Hematopoietic multipotent progenitor cell treated with erythropoietin and hydrocortisone succinate and interleukin-3 and kit ligand, for 4 days (in vitro differentiated cells): Measurements from ENCODE around the gene NECAB2.

Experiments used
- DNase-seq: peaks from one replicate; pipeline ENCODE4 v3.0.0-alpha.2; 2015

Gene NECAB2

GRCh38 chr16:84027625-84028024 lies 59.6 kb downstream of the NECAB2 start:
- DNase-seq: no peak

DNA sequence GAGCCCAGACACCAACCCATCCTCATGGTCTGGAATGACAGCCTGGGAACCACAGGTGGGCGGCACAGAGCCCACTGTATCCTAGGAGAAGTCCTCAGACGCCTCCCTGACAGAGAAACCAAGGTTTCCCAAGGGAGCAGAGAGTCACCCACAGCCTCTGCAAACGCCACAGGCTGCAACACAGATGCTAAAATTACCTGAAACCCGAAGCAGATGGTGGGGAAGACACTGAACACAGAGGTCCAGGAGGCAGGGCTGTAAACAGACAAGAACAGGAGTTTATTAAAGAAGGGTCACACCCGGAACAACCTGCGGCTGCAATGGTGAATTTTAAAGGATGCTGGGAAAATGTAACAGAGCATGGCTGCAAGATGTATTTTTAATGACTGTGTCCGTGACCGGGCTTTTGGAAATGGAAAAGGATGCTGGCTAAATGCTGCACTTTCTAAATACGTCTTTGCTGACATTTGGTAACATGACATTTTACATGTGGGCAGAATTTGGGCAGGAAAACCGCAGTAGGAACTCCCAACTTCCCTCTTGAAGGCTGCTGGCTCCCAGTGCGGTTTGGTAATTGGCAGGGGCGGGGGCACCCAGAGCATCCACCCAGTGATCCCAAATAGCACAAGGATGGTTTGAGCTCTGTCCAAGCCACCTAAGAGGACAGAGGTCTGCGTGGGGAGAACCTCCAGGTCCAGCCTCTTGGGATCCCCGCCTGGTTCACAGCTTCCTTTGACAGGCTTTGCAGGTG lies 61.4 kb downstream of the NECAB2 start:
- peak; percentile 47 for DNase-seq

DNA sequence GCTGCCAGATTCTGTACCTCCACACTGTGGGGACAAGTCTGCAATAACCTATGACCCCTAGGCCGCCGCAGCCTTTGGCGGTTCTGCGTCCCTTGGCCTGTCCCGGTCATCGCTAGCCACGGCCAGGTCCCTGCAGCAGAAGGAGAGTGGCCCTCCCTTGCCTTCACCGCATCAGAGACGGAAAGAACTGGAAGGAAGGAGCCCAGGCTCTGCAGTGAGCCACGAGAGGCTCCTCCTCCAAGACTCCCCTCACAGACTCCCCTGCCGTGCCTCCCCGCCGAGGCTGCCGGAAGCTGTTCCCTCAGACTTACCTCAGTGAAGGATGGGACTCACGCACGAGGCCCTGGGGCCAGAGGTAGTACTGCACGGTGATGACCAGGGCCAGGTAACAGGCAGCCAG lies 63.5 kb downstream of the NECAB2 start:
- DNase-seq: no peak

DNA sequence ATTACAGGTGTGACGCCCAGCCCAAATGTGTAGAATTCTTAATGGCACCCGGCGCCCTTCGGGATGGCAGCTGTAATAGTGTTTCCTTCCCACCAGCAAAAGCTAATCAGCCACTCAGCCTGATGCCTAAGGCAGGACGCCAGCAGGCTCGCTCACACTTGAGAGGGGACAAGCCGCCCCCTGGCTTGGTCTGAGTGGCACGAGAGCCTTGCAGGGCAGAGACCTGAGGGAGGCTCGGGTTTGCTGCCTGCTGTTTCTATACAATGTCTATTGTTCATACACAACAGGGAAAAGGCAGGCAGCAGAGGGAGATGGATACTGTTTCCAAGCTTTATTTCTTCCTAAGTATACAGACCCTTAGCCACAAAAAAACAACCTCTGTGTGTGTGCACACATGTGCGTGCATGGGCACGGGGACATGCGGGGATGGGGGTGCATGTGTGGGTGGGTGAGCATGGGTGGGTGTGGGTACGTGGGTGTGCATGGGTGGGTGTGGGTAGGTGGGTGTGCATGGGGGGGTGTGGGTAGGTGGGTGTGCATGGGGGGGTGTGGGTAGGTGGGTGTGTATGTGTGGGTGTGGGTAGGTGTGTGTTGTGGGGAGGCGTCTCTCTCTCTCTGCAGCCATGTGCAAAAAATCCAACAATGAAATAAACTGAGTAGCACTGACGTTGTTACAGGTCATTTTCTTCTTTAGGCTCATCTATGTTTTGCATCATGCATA lies 64.6 kb downstream of the NECAB2 start:
- no peak for DNase-seq

- DNase-seq: no peak
Measured at GRCh38 chr16:84033251-84034195, 65.5 kb downstream of the NECAB2 start.

DNA sequence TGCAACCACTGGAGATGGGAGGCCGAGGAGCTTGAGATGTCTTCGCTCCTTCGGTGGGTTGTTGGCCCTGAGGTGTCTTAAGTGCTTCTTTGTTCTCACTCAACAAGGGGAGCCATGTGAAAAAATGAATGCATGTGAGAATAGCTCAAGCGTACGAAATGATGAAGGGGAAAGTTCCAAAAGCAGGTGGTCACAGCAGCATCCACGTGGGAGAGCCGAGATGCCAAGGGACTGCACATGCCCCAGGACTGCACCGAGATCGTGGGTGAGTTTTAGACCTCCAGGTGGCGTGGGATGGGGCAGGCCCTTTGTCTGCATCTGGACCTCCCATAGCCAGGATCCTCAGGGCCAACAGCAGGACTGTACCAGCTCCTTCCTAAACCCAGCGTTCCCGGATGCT lies 66.5 kb downstream of the NECAB2 start:
- no peak for DNase-seq

- no peak for DNase-seq
Measured at GRCh38 chr16:84036131-84036530, 68.1 kb downstream of the NECAB2 start.

DNA sequence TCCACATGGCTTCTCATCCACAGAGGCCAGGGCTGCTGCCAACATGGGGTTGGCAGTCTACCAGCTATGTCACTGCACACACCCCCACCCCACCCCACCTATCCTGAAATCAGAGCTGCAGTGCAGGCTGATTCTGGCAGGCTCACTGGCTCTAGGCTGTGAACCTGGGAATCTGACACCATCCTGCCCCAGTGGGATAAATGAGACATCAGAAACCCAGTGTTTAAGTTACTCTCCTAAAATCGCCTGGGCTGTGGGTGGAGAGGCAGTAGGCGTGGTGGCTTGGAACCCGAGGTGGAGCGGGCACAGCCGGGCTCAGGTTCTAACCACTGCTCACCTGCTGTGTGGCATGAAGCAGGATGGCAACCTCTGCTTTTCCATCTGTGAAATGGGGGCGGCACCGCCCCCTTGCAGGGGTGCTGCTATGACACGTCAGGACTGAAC lies 69.0 kb downstream of the NECAB2 start:
- DNase-seq: no peak

GRCh38 chr16:84038469-84038868 lies 70.4 kb downstream of the NECAB2 start:
- no peak for DNase-seq

DNA sequence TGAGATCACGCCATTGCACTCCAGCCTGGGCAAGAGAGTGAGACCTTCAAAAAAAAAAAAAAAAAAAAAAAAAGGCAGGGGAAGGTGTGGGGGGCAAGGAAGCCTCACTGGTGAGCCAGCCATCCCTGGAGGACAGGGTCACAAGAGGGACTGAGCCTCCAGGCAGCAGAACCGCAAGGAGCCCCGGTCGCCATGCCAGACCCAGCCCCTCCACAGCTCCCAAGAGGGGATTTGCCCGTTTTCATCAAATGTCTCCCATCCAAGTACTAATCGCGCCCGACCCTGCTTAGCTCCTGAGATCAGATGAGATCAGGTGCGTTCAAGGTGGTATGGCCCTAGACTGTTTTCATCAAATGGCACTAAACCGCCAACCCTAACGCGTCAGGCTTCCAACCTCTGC lies 71.7 kb downstream of the NECAB2 start:
- DNase-seq: no peak

GRCh38 chr16:84040226-84040822 lies 72.3 kb downstream of the NECAB2 start:
- no peak for DNase-seq

DNA sequence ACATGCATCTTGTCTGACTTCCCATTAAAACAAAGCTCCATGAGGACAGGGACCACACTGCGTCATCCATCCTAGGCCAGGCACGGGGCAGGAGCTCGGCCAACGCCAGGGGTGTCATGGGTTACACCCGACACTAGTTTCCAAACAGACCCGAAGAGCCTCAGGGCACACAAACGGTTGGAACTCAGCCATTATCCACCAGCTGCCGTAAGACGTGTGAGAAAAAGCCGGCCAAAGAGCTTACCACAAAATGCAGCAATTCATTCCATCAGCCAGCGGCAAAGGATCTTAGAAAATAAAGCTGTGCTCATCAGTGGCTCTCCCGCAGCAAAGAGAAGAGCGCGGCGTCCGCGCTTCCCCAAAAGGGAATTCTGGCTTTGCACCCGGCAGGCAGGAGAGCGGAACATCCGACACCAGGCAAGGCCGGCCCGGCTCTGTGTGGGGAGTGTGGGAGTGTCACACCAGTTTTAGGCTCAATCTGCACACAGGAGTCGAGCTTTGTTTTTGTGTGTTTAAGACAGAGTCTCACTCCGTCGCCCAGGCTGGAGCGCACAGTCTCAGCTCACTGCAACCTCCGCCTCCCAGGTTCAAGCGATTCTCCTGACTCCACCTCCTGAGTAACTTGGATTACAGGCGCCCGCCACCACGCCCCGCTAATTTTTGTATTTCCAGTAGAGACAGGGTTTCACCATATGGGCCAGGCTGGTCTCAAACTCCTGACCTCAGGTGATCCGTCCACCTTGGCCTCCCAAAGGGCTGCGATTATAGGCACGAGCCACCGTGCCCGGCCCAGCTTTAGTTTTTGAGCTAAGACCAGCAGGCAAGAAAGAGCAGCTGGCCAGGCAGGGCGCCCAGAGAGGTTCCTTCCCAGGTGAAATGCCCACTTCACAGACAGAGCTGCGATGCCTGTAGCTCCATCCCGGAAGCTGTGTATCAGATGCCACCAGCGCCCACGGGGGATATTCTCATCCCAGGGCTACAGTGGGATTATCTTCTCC lies 73.1 kb downstream of the NECAB2 start:
- DNase-seq: no peak

GRCh38 chr16:84041881-84042280 lies 73.8 kb downstream of the NECAB2 start:
- no peak for DNase-seq

DNA sequence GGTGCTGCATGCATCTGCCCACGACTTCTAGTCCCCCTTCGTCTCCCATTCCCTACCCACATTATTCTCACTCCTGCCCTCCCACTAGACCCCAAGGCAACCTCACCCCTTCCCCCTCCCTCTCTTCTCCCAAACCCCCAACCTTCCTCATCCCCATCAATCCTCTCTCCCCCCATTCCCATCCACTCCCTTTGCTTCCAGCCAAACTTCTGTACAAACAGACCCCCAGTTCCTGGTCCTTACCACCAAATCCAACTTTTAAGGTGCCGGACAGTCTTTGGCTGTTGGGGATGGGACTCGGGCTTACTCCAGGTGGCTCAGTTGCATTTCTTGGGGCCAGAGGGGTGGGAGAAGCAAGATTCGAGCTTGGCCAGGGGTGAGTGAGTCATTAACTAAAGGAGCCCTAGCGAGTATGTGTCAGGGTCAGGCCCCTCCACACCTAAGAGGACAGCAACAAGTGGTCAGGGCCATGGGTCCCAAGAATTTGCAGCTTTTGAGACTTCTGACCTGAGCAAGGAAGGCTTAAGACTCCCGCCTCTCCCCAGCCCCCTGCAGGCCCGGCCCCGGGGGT lies 74.3 kb downstream of the NECAB2 start, which contains the start of gene SLC38A8:
TSS of gene SLC38A8 (minus strand) at position 488 of the 571 bp plus-strand sequence. CDS start 638 bp downstream, outside the sequence.
- DNase-seq: no peak

DNA sequence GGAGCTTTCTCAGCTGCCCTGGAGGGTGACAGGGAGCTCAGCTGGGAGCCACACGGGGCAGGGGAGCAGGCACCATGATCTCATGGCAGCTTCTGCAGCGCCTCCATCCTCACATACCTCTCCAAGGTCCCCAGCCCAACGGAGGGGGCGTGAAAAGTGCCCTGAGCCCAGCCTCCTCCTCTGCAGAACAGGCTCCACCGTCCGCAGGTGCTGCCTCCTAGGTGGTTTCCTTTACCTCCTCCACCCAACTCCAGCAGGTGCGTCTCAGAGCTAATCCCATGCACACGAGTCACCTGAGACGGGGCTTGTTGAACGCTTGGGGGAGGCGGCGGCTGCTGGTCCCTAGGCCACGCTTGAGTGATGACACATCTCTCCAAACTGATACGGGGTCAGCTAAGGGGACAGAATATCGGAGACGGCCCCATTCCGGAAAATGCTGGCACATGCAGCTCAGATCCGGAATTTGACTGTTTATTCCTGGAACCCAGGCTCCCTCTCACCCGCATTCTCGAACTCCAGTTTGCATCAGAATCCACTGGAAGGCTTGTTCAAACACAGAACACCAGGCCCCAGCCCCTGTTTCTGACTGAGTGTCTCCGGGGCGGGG lies 74.9 kb downstream of the NECAB2 start:
- no peak for DNase-seq

GRCh38 chr16:84043486-84044117 lies 75.6 kb downstream of the NECAB2 start:
- DNase-seq: peak; percentile 84

DNA sequence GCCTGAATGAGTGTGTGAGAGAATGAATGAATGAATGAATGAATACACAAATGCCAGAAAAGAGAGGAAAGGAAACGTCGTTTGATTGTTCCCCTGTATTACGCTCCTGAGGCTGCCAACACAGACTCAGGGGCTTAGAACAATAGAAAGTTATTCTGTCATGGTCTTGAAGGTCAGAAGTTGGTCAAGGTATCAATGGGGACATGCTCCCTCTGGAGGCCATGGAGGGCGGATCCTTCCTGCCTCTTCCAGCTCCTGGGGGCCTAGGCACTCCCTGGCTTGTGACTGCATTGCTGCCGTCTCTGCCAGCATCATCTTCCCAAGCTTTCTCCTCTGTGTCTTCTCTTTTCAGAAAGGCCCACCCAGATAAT lies 76.1 kb downstream of the NECAB2 start:
- DNase-seq: peak; percentile 66

- DNase-seq: no peak
Measured at GRCh38 chr16:84045001-84045817, 77.2 kb downstream of the NECAB2 start.

- DNase-seq: no peak
Measured at GRCh38 chr16:84045818-84046470, 77.9 kb downstream of the NECAB2 start.
